Ureter (tissue), 1 donor: ENCODE data around the gene KRTAP10-4. TPM values are rescaled to one million over a fixed set of nuclear protein-coding genes. Genes with fewer than 3 reads are reported as not detected.
A peak's percentile ranks its signal among the peaks of the same experiment; 100 is the strongest.

Experiments used
- DNase-seq: peaks from one replicate; pipeline ENCODE4 v3.0.0-alpha.2; 2020; ENCODE audit warnings: low spot score
- total RNA-seq: library from RNA; stranded (reverse); gene quantifications from one replicate; pipeline ENCODE4 v1.2.4, GENCODE V29; 2023
- donor health status: DM: yes; HTN: yes; CAD: no.

The KRTAP10-4 gene
- total RNA-seq, 1 donor from 2014 or later: not detected

- DNase-seq: peak; percentile 36
Observed at GRCh38 chr21:44616591-44616926, 43.0 kb downstream of the KRTAP10-4 start.

- no peak for DNase-seq
Observed at GRCh38 chr21:44617071-44617501, 43.6 kb downstream of the KRTAP10-4 start.

GRCh38 chr21:44618504-44618903, 45.0 kb downstream of the KRTAP10-4 start:
- DNase-seq: no peak

DNA sequence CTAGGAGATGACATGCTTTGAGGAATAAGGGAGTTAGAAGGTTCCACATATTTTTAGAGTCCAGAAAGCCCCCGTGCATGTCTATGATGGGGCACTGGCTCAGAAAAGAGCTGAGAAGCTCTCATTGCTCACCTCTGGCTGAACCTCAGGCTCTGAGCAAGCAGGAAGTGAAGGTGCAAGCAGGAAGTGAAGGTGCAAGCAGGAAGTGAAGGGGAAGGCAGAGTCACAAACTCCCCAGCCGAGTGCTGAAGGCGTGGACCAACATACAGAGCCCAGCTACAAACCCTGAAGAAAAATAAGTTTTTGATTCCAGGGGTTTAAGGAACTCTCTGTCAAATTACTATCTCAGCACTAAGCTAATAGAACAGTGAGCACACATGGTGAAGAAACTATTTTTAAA, 45.4 kb downstream of the KRTAP10-4 start:
- DNase-seq: no peak

GRCh38 chr21:44619886-44620285, 46.4 kb downstream of the KRTAP10-4 start:
- DNase-seq: no peak

GRCh38 chr21:44623575-44623974, 50.0 kb downstream of the KRTAP10-4 start:
- no peak for DNase-seq

Other genes with a start within 250 kb of the KRTAP10-4 start
- 20.2 TPM for gene CFAP410, start 234.3 kb upstream of the KRTAP10-4 start, total RNA-seq
- gene TRPM2, start 220.1 kb upstream of the KRTAP10-4 start, total RNA-seq: 10.0 TPM
- gene LRRC3, start 118.2 kb upstream of the KRTAP10-4 start, total RNA-seq: 3.8 TPM
- not detected for gene KRTAP10-1, start 33.5 kb upstream of the KRTAP10-4 start, total RNA-seq
- gene KRTAP10-2, start 22.2 kb upstream of the KRTAP10-4 start, total RNA-seq: not detected
- gene KRTAP10-3, start 14.9 kb upstream of the KRTAP10-4 start, total RNA-seq: not detected
- not detected for gene KRTAP10-5, start 6.9 kb downstream of the KRTAP10-4 start, total RNA-seq
- gene KRTAP10-6, start 18.8 kb downstream of the KRTAP10-4 start, total RNA-seq: not detected
- gene KRTAP10-7, start 26.9 kb downstream of the KRTAP10-4 start, total RNA-seq: not detected
- gene KRTAP10-8, start 38.4 kb downstream of the KRTAP10-4 start, total RNA-seq: not detected
- not detected for gene KRTAP10-9, start 53.4 kb downstream of the KRTAP10-4 start, total RNA-seq
- not detected for gene KRTAP10-10, start 63.6 kb downstream of the KRTAP10-4 start, total RNA-seq
- not detected for gene KRTAP10-11, start 72.7 kb downstream of the KRTAP10-4 start, total RNA-seq
- gene KRTAP12-4, start 80.9 kb downstream of the KRTAP10-4 start, total RNA-seq: not detected
- gene KRTAP12-3, start 84.2 kb downstream of the KRTAP10-4 start, total RNA-seq: not detected
- not detected for gene KRTAP12-2, start 93.2 kb downstream of the KRTAP10-4 start, total RNA-seq
- gene KRTAP12-1, start 108.4 kb downstream of the KRTAP10-4 start, total RNA-seq: not detected
- gene KRTAP10-12, start 123.4 kb downstream of the KRTAP10-4 start, total RNA-seq: not detected
- gene TSPEAR, start 137.8 kb downstream of the KRTAP10-4 start, total RNA-seq: 0.10 TPM
- 126 TPM for gene UBE2G2, start 228.1 kb downstream of the KRTAP10-4 start, total RNA-seq
- gene SUMO3, start 244.3 kb downstream of the KRTAP10-4 start, total RNA-seq: 73.4 TPM